Effector memory CD4-positive, alpha-beta T cell (primary cell): ENCODE data around the gene NDRG4.

Source experiments
- DNase-seq, 3 donors: peaks; one replicate each; pipeline ENCODE4 v3.0.0-alpha.2; 2020
- H3K27ac ChIP-seq: 2 replicates; pipeline ENCODE4 v1.7.0; 2013; ENCODE audit warnings: mild to moderate bottlenecking, low read length, moderate library complexity; ENCODE audit not compliant: insufficient read depth, poor library complexity, severe bottlenecking
- H3K27me3 ChIP-seq: replicated peaks from 2 replicates; pipeline ENCODE4 v1.7.0; 2013; ENCODE audit warnings: mild to moderate bottlenecking, low read length; ENCODE audit not compliant: insufficient read depth, control insufficient read depth, poor library complexity, severe bottlenecking
- H3K36me3 ChIP-seq: 2 replicates; pipeline ENCODE4 v1.7.0; 2013; ENCODE audit warnings: mild to moderate bottlenecking, low read length, moderate library complexity; ENCODE audit not compliant: control insufficient read depth, insufficient read depth
- H3K4me1 ChIP-seq: 2 replicates; pipeline ENCODE4 v1.7.0; 2013; ENCODE audit warnings: low read length, mild to moderate bottlenecking; ENCODE audit not compliant: control insufficient read depth, insufficient read depth, poor library complexity, severe bottlenecking
- H3K4me3 ChIP-seq: 2 replicates; pipeline ENCODE4 v1.7.0; 2013; ENCODE audit warnings: low read length, low read depth, mild to moderate bottlenecking; ENCODE audit not compliant: insufficient read depth, poor library complexity, severe bottlenecking
- H3K9me3 ChIP-seq: 2 replicates; pipeline ENCODE4 v1.7.0; 2013; ENCODE audit warnings: mild to moderate bottlenecking, low read length, moderate library complexity; ENCODE audit not compliant: control insufficient read depth

Gene NDRG4

DNA sequence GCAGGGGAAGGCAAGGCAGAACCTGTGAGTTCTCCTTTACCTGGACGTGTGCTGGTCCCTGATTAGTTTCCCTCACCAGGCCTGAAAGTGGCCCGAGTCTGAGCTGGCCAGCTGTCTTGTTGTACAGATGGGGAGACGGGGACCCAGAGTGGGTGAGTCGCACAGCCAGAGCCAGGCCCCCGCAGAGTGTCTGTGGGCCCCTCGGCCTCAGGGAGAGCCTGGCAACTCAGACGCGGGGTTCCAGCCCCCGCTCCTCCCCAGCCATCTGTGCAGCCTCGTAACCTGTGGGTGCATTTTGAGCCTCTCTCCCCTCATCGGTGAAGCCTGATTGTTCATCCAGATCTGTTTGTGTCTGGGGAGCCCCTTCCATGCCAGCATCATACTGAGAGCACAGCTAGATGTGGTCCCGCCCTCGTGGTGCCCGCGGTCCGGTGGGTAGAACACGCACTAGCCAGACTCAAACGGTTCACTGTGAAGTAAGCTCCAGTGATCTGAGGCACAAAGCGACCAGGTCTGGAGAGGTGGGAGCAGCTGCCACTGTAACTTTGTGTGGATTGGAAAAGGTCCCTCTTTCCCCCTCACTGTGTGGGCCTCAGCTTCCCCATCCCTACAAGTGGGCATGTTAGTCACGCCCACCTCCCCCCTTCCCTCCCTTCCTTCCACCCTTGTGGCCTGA, 6.0 kb upstream of the NDRG4 start:
- Histone ChIP-seq H3K27ac (no peak overlapping the region), H3K4me1 (no peaks in the 10 kb centered on the region), H3K9me3 (no peaks in the 10 kb centered on the region), H3K4me3 (no peak overlapping the region), H3K36me3 (no peaks in the 10 kb centered on the region), H3K27me3 (no peaks in the 10 kb centered on the region)
- no peak for DNase-seq

DNA sequence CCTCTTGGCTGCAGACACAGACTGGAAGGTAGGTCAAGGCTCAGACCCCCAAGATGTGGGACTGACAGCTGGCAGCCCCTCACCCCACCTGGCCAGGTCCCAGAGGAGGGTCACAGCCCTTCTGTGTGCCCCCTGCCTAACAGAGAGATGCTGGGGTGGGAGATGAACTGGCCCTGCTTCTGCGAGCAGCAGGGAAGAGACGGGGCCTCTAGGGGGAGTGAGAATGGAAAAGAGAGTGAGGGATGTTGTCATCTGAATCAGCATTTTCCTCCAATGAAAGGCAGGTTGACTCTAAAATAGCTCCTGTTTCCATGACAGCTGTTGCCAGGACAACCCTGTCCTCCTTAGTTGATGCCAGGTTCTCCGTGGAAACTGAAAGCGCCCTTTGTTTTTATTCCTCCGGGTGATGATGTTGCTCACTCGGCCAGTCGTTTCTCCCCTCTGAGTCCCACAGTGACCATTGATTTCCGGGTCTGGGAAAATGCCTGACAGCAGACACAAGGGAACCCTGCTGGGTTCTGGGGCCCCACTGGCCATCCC, 4.9 kb upstream of the NDRG4 start:
- no peaks in the 10 kb centered on the region for H3K36me3 ChIP-seq

DNA sequence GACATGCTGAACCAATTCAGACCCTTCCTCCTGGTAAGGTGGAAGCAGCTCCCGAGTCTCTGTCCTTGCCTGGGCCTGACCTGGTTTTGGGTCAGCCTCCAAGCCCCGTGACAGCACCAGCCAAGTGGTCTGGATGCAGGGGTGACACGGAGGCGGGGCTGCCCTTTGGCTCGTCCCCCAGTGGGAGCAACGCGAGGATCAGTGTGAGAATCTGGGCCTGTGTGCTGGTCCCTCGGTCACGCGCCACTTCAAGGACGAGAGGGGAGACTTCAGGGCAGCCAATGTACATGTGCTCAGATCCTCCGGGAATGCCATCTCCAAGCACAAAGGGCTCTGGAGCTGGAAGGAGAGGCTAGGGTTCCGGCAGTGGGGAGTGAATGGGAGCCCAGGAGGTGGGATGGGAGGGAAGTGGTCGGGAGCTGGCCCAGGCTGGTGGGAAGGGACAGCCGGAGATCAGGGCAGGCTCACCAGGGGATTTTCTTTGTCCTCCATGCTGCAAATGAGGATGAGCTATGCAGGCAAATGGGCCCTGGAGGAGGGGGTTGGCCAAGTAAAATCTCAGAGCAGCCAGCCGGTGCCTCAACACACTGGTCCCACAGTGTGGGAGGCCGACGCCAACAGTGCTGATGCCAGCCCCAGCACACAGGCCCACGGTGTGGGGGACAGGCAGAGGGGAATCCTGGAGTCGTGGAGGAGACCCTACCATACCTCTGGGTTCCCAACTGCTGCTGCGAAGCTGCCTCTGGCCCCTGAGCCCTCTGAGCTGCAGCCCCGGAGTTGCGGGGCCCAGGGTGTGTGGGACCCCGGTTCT, 4.2 kb upstream of the NDRG4 start:
- H3K27me3 ChIP-seq, result no peaks in the 10 kb centered on the region
- no peaks in the 10 kb centered on the region for H3K9me3 ChIP-seq
- no peaks in the 10 kb centered on the region for H3K36me3 ChIP-seq
- H3K4me1 ChIP-seq, result peaks cover 4% of the 10 kb centered on the region
- no peak overlapping the region for H3K4me3 ChIP-seq
- no peak for DNase-seq
- no peak overlapping the region for H3K27ac ChIP-seq

More for the DNA sequence above, 4.9 kb upstream of the NDRG4 start:
- no peak overlapping the region for H3K4me3 ChIP-seq
- no peaks in the 10 kb centered on the region for H3K27me3 ChIP-seq
- H3K27ac ChIP-seq, result no peak overlapping the region
- no peaks in the 10 kb centered on the region for H3K9me3 ChIP-seq
- H3K4me1 ChIP-seq, result peaks cover under 1% of the 10 kb centered on the region
- DNase-seq, result peak; percentile 16 to 54 (median 34)

DNA sequence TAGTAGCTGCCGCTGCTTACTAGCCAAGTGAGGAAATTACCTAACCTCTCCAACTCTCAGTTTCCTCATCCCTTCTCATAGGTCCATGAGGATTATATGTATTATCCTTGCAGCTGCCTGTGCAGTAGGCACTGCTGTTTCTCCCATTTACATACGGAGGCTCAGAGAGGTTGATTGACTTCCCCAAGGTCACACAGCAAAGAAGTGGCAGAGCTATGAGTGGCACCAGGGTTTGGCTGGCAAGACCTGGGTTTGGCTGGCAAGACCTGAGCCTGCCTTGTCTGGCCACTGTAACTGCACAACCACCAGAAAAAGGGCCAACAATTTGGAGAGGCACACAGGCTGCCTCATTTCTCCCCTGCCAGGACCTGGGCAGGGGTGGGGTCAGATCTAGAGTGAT, 2.5 kb upstream of the NDRG4 start:
- Histone ChIP-seq H3K36me3 (no peaks in the 10 kb centered on the region), H3K27me3 (peaks cover 5% of the 10 kb centered on the region), H3K4me3 (no peak overlapping the region), H3K9me3 (no peaks in the 10 kb centered on the region), H3K27ac (no peak overlapping the region), H3K4me1 (peaks cover 19% of the 10 kb centered on the region)
- no peak for DNase-seq

DNA sequence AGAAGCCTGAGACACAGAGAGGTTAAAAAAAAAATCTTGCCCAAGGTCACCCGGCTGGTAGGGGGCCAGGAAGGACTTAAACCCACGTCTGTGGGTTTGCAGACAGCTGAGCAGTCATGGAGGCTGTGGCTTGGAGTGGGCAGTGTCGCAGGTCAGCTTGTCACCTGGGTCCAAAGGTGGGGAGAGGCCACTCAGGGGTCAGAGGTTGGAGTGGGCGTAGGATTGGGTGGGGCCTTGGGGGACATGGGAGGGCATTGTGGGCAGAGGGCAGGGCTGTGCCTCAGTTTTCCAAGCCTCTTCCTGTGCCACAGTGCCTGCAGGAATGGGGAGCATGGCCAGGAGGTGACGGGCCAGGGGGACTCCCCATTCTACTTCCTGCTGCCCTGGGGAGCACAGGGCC, 2.0 kb upstream of the NDRG4 start:
- no peaks in the 10 kb centered on the region for H3K9me3 ChIP-seq
- no peaks in the 10 kb centered on the region for H3K36me3 ChIP-seq
- H3K4me1 ChIP-seq, result peaks cover 19% of the 10 kb centered on the region
- DNase-seq, result no peak
- H3K4me3 ChIP-seq, result no peak overlapping the region
- H3K27ac ChIP-seq, result no peak overlapping the region
- peaks cover 5% of the 10 kb centered on the region for H3K27me3 ChIP-seq

DNA sequence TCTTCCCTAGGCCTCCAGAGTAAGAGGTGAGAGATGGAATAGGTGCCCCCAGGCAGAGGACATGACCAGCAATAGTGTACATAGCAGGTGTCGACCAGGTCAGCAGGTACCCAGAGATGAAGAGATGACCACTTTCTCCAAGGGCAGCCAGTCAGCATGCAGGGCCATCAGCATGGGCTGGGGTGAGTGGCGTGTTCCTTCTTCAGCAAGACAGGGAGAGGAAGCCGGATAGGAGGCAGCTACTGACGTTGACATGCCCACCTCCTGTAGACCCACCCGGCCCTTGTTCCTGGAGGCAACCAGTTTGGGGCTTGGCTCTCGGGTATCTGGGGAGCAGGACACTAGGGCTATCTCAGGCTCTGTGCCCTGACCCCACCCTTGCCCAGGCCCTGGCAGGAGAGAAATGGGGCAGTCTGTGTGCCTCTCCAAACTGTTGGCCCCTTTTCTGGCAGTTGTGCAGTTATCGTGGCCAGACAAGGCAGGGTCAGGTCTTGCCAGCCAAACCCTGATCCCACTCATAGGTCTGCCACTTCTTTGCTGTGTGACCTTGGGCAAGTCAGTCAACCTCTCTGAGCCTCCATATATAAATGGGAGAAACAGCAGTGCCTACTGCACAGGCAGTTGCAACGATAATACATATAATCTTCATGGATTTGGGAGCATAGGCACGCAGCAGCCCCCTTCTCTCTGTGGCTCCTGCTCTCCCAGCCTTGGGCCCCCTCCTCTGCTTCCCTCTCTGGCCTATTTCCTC, 1.4 kb upstream of the NDRG4 start:
- Histone ChIP-seq H3K27ac (no peak overlapping the region), H3K9me3 (no peaks in the 10 kb centered on the region), H3K36me3 (no peaks in the 10 kb centered on the region), H3K4me3 (no peak overlapping the region), H3K4me1 (peaks cover 19% of the 10 kb centered on the region), H3K27me3 (peaks cover 5% of the 10 kb centered on the region)
- no peak for DNase-seq

DNA sequence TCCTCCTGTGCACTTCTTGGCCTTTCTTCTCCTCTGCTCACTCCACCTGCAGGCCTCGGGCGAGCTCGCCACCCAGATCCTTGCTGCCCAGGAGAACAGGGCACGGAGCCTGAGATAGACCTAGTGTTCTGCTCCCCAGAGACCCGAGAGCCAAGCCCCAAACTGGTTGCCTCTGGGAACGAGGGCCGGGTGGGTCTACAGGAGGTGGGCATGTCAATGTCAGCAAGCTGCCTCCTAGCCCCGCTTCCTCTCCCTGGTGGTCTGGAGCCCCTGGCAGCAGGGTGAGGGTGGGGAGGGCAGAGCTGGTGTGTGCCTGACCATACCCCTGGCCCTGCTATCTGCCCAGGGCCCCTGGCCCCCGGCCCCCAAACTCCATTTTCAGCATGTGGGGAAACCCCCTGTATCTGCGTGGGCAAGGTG, 841 bp upstream of the NDRG4 start:
- Histone ChIP-seq H3K27ac (no peak overlapping the region), H3K36me3 (no peaks in the 10 kb centered on the region), H3K4me1 (peaks cover 19% of the 10 kb centered on the region), H3K27me3 (peaks cover 5% of the 10 kb centered on the region), H3K9me3 (no peaks in the 10 kb centered on the region), H3K4me3 (no peak overlapping the region)
- DNase-seq, result no peak

DNA sequence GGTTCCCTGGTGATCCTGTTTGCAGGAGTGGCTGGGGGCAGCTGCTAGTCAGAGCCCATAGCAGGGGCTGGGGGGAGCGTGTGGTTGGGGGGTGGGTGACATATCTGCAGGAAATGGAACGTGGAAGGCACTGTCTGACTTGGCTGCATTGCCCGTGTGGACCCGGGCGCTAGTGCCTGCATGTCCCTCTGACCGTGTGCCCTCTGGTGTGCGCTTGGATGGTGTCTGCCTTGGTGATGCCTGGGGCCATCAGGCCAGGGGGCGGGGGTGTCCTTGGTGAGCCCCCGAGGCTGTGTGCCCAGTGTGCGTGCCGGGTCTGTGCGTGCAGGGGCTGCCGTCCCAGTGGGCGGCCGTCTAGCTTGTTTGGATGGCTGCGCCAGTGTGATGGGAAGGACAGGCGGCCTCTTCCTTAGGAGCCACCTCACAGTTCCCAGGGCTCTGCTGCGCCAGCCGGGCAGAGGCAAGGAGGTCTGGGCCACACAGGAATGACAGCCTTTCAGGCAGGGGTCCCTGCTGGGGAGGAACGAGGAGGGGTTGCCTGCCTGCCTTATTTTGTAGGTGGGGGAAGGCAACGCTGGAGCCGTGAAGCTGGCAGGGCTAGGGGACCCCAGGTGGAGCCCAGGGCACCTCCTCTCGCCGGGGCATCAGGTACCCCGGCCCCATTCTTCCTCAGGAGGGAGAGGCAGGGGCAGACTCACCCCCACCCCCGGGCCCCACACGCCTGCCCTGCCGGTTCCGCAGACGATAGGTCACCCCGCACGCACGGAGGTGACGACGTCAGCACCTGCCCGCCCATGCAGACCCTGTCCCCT, 693 bp downstream of the NDRG4 start:
- Histone ChIP-seq H3K27ac (peak overlapping the region; percentile 4), H3K4me3 (peak overlapping the region; percentile 64), H3K9me3 (no peaks in the 10 kb centered on the region), H3K27me3 (peaks cover 5% of the 10 kb centered on the region), H3K36me3 (no peaks in the 10 kb centered on the region), H3K4me1 (peaks cover 19% of the 10 kb centered on the region)
- no peak for DNase-seq
